H1 (cell line): ENCODE data around the gene LKAAEAR1.

Experiments
- ATF3 ChIP-seq: IDR thresholded peaks from 2 replicates; pipeline ENCODE4 v1.6.1; 2011; ENCODE audit warnings: low read depth, mild to moderate bottlenecking, low read length; ENCODE audit not compliant: insufficient read depth
- CTCF ChIP-seq, 3 experiments: IDR thresholded peaks; 1 replicate in 2 of 3; 2 replicates in 1 of 3; pipeline versions ENCODE4 v1.5.1 to v1.6.1; 2011; ENCODE audit warnings: low read length in 3 of 3, mild to moderate bottlenecking in 3 of 3, inconsistent platforms in 2 of 3, low read depth in 1 of 3, moderate library complexity in 1 of 3; ENCODE audit not compliant: insufficient read depth in 1 of 3; ENCODE audit errors: control extremely low read depth in 1 of 3
- E2F6 ChIP-seq: IDR thresholded peaks from 2 replicates; pipeline ENCODE4 v1.6.1; 2012; ENCODE audit warnings: inconsistent platforms
- EP300 ChIP-seq, 2 experiments: IDR thresholded peaks; 1 replicate in 1 of 2; 2 replicates in 1 of 2; pipeline ENCODE4 v1.6.1; 2011 to 2012; ENCODE audit warnings: low read depth in 2 of 2, low read length in 2 of 2, mild to moderate bottlenecking in 2 of 2, borderline replicate concordance in 1 of 2, inconsistent platforms in 1 of 2, moderate library complexity in 1 of 2
- POLR2AphosphoS5 ChIP-seq: IDR thresholded peaks from 2 replicates; pipeline ENCODE4 v1.6.1; 2011; ENCODE audit warnings: low read depth, low read length
- SIX5 ChIP-seq: IDR thresholded peaks from 2 replicates; pipeline ENCODE4 v1.6.1; 2011; ENCODE audit warnings: mild to moderate bottlenecking, low read depth, low read length
- SP4 ChIP-seq: IDR thresholded peaks from 2 replicates; pipeline ENCODE4 v1.6.1; 2012; ENCODE audit warnings: low read length, inconsistent platforms
- TAF1 ChIP-seq: IDR thresholded peaks from 2 replicates; pipeline ENCODE4 v1.6.1; 2011; ENCODE audit warnings: mild to moderate bottlenecking, low read depth, low read length
- USF2 ChIP-seq: IDR thresholded peaks from 2 replicates; pipeline ENCODE4 v1.6.1; 2011; ENCODE audit warnings: low read length, improper control_type of control experiment
- ZNF274 ChIP-seq: IDR thresholded peaks from 2 replicates; pipeline ENCODE4 v1.7.0; 2012; ENCODE audit warnings: low read length, borderline replicate concordance; ENCODE audit errors: extremely low read depth

- TF ChIP-seq SIX5 (no peak), TAF1 (no peak), CTCF (IDR thresholded peaks at IDR 0.05; ENCODE audit: control extremely low read depth in 1 of 3, insufficient read depth in 1 of 3, low read depth in 1 of 3, low read length in 3 of 3) (no peak), E2F6 (no peak), ATF3 (no peak), EP300 (IDR thresholded peaks at IDR 0.05; ENCODE audit: borderline replicate concordance in 1 of 2, low read depth in 2 of 2, low read length in 2 of 2) (no peak), USF2 (no peak), ZNF274 (no peak), SP4 (no peak), POLR2AphosphoS5 (no peak)
Observed at GRCh38 chr20:64099880-64100565, 15.8 kb upstream of the LKAAEAR1 start.
